ENCODE data around the gene SLC10A3.

The SLC10A3 gene

DNA sequence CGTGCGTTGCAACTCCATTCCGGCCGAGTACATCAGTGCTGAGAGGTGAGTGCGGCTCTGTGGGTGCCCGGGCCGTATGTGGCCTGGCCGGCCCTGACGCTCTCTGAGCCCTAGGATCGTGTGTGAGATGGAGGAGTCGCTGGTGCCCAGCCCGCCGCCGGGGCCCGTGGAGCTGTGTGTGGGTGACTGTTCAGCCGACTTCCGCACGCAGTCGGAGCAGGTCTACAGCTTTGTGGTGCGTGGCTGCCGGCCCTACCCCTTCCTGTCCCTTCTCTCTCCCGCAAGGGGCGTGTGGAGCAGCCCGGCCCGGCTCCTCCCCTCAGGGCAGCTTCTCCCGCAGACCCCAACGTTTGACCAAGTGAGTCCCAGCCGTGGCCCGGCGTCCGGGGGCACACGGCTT is 24.4 kb downstream of the SLC10A3 start:
- DNase-seq: no peak

DNA sequence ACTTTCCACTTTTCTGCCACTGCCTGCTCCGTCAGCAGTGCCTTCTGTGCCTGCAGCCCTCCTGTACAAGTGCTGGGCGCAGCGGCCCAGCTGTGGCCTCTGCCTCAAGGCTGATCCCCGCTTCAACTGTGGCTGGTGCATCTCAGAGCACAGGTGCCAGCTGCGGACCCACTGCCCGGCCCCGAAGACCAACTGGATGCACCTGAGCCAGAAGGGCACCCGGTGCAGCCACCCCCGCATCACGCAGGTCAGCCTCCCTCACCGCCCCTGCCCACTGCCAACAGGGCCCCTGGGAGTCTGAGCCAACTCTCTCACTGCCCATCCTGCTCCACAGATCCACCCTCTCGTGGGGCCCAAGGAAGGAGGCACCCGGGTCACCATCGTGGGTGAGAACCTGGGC is 24.8 kb downstream of the SLC10A3 start:
- DNase-seq: no peak

DNA sequence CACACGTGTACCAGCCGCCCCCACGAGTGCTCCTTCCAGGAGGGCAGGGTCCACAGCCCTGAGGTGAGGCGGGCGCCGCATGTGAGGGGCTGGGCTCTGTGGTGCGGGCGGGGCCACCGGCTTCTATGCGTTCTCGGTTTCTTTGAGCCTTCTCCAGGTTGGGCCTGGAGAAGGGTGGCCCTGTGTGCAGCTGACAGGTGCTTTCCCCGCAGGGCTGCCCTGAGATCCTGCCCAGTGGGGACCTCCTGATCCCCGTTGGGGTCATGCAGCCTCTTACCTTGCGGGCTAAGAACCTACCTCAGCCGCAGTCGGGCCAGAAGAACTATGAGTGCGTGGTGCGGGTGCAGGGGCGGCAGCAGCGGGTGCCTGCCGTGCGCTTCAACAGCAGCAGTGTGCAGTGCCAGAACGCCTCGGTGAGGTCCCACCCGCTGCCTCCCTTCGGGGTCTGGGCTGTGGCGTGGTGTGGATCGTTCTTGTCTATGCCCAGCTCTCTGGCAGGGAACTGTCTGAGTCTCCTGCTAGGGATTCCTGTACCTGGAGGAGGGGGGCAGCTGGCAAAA is 25.5 kb downstream of the SLC10A3 start:
- DNase-seq: no peak

DNA sequence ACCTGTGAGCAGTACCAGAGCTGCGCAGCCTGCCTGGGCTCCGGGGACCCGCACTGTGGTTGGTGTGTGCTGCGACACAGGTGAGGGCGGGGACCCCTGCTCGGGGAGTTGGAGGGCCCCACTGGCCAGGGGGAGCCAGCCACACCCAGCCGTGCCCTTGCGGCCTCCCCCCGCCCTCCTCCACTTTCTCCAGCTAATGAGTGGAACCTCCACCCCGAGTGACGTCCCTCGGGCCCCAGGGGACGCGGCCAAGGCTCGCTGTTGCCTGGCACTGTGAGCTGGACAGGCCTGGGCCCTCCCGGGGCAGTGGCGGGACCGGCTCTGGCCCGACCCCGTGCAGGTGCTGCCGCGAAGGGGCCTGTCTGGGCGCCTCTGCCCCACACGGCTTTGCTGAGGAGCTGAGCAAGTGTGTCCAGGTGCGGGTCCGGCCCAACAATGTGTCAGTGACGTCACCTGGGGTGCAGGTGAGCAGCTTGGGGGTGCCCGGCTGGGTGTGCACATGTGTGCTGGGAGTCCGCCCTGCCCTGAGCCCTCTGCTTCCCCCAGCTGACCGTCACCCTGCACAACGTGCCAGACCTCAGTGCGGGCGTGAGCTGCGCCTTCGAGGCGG is 26.7 kb downstream of the SLC10A3 start:
- no peak for DNase-seq

DNA sequence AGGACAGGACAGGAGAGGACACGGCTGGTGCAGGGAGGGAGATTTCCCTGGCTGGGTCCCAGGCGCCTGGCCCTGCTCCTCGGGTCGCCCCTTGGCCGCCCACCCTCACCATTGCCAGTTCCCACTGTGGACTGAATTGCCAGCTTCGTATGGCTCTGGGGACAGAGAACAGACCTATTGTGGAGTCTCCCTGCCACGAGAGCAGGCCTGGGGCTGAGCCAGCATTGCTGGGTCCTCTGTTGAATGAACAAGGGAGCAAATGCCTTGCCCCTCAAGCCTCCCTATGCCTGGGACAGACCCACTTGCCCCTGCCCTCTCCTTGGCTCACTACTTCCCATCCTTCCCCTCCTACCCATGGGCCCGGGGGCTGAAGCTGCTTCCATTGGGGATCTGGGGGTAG is 28.0 kb downstream of the SLC10A3 start:
- DNase-seq: peak in 23 of 56 donors; percentile 2 to 60 (median 25)

DNA sequence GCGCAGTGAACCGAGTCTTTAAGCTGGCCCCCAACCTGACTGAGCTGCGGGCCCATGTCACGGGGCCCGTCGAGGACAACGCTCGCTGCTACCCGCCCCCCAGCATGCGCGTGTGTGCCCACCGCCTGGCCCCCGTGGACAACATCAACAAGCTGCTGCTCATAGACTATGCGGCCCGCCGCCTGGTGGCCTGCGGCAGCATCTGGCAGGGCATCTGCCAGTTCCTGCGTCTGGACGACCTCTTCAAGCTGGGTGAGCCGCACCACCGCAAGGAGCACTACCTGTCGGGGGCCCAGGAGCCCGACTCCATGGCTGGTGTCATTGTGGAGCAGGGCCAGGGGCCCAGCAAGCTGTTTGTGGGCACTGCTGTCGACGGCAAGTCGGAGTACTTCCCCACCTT is 30.1 kb downstream of the SLC10A3 start:
- peak in 6 of 56 donors; percentile 6 to 23 (median 9) for DNase-seq

DNA sequence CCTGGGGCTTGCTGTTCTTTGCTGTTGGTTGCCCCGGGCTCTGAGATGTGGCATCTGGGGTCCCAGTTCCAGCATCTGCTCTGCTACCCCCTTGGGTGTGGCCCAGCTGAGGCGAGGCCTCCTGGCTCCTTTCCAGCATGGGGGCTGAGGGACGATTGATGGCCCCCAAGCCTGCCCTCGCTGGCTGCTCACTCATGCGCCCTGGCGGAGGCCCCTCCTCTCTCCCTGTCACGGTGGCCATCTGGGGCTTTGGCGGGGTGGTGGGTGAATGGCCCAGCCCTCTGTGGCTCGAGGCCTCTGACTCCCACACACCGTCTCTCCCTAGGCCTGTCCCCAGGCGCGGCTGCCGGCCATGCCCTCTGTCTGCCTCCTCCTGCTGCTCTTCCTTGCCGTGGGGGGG is 30.6 kb downstream of the SLC10A3 start:
- no peak for DNase-seq

DNA sequence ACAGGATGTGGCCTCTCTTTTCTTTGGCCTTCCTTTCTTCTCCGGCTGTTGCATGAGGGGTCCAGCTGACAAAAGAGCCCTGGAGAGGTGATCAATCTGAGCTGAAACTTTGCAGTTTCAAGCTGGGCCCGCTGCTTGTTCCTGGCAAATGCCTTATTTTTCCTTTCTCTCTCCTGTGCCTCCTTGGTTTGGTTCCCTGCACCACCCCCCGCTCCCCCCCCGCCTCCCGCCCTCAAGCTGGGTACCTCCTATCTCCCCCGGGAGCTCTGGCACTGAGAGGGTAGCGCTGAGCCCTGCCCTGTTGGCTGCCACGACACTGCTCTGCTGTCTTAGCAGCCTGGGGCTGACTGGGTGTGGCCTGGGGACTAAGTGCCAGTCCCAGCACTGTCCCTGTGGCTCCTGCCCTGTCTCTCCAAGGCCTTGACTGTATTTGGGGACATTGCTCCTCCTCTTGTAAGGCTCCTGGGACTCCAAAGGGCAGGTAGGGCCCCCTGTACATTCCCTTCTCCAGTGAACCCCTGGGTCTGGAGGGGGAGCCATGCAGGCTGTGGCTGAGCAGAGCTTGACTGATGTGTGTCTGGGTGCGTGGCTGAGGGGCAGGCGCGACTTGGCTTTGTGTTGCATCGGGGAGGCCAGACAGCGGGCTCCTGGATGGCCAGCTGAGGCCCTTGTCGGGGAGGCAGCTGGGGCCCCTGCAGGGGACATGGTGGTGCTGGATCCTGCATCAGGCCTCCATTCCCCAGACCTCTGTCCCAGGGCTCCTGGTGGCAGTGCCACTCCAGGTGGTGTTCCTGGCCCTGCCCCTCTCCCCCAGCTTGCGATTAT is 31.3 kb downstream of the SLC10A3 start:
- peak in 16 of 56 donors; percentile 4 to 34 (median 15) for DNase-seq

DNA sequence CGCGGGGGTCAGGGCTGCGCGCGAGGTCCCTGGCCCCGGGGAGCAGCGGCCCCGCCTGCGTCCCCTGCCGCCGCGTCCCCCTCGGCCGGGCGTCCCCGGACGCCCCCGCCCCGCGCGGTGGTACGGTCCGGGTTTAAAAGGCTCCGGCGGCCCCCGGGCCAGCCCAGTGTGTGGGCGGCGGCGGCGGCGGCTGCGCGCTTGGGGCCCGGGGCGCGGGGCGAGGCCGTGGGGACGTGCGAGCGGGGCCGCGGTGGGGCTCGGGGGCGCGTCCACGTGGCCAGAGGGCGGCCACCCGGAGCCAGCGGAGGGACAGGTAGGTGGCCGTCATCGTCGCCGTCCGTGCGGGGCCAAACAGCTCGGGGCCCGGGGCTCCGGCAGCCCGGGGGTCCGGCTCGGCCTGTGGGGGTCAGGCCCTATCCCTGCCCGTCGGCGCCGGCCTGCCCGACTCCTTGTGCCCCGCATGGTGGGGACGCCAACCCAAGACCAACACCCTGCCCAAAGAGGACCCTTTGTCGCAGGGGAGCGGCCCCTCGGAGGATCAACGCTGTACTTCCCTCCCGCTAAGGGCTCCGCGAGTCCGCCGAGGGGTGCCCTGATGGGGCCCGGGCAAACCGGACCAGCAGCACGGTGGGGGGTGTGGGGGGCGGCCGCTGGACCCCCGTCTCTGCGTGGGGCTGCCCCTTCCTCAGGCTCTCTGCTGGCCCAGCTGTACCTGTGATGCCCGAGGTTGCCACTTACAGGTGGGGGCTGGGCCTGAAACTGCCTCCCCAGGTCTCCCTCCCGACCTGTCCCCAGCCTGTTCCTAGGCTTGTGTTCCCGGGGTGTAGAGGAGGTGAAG is 32.1 kb downstream of the SLC10A3 start, which contains the start of gene PLXNA3:
PLXNA3 (plus strand) TSS at position 166 of the 838 bp plus-strand sequence. CDS start 1,903 bp downstream, outside the sequence.
- peak in 25 of 56 donors; percentile 7 to 65 (median 27) for DNase-seq

DNA sequence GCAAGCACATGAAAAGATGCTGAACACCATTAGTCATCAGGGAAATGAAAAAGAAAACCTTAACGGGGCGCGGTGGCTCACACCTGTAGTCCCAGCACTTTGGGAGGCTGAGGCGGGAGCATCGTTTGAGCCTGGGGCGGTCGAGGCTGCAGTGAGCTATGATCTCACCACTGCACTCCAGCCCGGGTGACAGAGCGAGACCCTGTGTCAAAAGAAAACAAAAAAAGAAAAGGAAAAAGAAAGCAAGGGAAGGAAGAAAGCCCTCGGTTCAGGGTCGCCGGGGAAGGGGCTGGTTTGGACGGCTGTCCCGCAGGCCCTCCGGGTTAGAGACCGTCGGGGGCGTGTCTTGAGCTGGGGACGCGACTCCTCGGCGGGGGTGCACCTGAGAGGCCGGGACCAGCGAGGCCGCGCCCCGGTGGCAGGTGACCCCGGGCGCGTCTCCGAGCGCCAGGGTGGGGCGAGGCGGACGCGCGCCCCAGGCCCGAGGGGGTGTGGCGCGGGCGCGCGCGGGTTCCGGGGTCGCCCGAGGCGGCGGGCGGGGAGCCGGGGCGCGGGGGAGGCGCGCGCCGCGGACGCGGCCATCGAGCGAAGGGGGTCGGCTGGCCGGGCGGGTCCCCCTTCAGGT is 32.8 kb downstream of the SLC10A3 start:
- peak in 12 of 56 donors; percentile 17 to 61 (median 36) for DNase-seq

DNA sequence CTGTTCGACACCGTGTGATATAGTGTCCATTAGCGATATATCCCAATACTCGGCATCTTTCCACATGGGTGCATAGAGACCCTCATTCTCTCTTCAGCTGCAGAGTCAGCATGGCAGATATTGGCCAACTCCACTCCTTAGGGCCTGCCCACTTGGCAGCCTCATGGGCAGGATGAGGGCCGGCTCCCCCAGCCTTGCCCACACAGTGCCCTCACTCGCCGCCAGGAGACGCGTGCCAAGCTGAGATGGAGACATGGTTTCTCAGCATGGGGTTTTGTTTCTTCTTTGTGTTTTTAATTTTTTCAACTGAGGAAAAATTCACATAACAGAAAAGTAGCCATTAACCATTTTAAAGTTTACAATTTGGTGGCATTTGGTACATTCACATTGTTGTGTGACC is 37.6 kb downstream of the SLC10A3 start:
- DNase-seq: peak in 22 of 56 donors; percentile 2 to 50 (median 14)

DNA sequence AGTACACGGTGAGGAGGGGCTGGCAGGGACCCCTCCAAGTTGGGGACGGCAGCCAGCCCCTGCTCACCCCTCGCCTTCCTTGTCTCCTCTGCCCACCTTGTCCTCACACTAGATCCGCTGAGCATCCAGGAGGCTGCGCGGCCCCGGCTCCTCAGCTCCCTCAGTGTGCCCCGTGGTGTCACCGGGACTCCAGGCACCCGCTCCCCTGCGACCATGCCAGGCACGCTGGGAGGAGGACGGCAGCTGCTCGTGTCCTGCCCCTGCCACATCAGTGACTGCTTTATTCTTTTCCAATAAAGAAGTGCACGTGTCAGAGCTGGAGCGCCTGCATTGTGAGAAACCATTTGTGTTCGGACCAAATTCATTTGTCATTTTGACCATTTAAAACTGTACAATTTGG is 40.1 kb downstream of the SLC10A3 start:
- peak in 18 of 56 donors; percentile 7 to 52 (median 24) for DNase-seq

DNA sequence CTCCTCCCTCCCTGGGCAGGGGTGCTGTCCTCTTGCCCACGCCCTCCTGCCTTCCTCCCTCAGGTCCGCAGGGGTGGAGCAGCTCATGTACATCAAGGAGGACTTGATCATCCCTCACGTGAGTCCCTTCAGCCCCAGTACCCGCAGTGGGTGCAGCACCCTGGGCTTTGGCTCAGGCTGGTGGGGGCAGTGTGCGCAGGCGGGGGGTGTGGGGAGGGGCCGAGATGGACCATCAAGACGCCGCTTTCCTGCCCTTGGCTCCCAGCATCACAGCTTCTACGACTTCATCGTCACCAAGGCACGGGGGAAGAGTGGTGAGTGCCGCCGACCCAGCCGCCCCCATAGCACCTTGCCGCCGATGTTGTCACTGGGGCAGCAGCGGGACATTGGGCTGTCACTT is 40.8 kb downstream of the SLC10A3 start:
- DNase-seq: no peak

DNA sequence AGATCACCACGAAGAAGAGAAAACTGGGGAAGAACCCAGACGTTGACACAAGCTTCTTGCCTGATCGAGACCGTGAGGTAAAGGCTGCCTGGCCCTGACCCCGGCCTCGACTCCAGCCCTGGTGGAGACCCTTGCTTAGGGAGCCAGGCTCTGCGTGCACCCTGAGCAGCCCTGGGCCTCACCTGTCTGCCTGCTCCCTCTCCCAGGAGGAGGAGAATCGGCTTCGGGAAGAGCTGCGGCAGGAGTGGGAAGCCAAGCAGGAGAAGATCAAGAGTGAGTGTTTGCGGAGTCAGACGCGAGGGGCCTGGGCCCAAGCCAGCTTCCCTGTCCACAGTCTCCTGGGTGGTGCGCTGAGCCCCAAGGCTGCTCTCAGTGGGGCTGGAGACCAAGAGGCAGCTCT is 41.9 kb downstream of the SLC10A3 start:
- DNase-seq: no peak

DNA sequence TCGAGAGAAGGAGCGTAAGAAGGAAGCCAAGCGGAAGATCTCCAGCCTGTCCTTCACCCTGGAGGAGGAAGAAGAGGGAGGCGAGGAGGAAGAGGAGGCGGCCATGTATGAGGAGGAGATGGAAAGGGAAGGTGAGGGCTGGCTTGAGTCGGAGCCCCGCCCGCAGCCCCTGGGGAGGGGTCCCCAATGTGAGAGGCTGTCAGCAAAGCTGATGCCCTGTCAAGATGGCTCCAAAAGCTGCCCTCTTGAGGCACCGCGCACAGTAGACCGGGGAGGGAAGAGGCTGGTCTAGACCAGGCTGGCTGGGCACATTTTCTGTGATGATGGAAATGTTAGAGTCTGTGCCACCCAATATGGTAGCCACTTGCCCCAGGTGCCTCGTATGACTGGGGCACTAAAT is 44.0 kb downstream of the SLC10A3 start:
- DNase-seq: no peak

DNA sequence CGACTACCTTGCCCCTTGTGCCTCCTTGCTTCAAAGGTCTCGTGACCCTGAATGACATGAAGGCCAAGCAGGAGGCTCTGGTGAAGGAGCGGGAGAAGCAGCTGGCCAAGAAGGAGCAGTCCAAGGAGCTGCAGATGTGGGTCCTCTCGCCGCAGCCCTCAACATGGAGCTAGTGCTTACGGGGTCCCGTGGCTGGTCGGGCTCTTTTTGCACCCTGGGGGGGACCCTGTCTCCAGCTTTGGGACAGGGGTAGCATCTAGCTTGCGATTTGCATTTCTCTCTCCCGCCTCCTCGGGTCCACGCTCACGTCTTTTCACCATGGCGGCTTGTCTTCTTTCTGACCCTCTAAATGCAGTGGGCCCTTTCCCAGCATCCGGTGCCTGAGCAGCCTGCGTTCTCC is 44.7 kb downstream of the SLC10A3 start:
- DNase-seq: no peak

DNA sequence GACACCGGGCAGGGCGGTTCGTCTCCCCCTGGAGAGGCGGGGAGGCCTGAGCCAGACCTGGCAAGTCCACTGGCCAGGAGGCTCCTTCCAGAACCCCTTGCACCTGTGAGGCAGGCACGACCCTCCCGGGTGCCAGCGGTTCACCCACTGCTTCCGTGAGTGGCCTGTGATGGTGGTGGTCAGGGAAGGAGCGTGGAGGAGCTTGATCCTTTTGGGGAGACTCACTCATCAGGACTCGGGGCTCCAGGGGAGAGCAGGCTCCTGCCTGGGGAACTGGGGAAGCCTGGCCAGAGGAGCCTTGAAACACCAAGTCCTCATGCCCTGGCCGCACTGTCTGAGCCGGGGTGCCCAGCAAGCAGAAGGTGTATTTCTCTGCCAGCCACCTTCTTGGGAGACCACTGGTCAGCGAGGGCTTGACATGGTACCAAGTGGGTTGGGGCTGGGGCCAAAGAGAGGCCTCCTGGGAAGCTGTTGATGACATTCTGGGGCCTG is 45.6 kb downstream of the SLC10A3 start:
- DNase-seq: no peak

DNA sequence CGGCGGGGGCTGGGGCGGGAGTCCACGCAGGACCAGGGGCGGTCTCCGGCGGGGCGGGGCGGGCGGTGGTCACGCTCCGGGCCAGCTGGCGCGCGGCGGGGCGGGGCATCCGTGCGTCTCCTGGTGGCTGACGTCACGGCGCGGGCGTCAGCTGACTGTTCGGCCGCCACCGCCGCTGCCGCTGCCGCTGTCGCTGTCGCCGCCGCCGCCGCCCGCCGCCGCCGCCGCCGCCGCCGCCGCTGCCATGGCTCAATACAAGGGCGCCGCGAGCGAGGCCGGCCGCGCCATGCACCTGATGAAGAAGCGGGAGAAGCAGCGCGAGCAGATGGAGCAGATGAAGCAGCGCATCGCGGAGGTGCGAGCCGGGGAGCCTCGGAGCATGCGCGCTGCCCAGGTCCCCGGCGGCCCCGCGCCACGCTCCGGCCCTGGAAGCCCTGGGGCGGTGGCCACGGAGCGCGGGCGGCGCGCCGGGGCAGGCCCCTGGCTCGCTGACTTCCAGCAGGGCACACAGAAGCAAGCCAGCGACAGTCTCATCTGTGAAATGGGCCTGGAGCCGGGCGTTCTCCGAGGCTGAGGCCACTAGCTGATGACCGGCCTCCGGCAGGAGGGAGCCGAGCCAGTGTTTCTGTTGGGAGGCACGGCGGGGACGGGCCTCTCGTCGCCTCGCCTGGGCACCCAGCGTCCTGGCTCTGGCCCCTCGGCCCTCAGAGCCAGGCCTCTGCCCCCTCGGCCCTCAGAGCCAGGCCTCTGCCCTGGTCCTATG is 46.3 kb downstream of the SLC10A3 start, which contains the start of gene FAM50A:
FAM50A (plus strand) TSS at position 150 of the 763 bp plus-strand sequence; CDS start at position 245, 95 bp downstream.
- DNase-seq: peak in 44 of 56 donors; percentile 12 to 83 (median 54)

DNA sequence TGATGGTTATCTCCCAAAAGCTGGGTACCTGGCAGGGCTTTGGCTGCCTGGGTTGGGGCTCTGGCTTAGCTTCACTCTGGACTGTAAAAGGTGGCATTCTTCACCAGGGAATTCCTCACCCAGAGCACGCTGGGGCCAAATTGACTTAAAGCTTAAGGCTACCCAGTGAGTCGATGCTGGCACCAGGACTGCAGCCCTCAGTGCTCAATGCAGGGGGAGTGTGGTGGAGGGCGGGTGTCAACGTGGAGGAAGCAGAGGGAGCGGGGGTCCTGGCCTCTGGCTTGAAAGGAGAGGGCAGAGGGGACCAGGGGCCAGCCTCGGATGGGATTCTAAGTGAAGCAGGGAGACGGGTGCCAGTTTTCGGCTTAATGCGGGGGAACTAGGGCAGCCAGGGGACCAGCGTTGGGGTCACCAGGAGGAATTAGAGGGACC is 46.9 kb downstream of the SLC10A3 start:
- DNase-seq: peak in 1 of 56 donors; percentile 22

Measured in amygdala (tissue), 56 donors.